HG03066 (cell line): Measurements from ENCODE around the gene CLCN4.

Experiments
- ATAC-seq: cut with Tn5 transposase; IDR thresholded peaks from one replicate; pipeline ENCODE4 v1.9.1; 2021; ENCODE audit warnings: low read depth; ENCODE audit not compliant: unreplicated experiment

CLCN4 gene

GRCh38 chrX:10128386-10128785 is 28.4 kb upstream of the CLCN4 start:
- no peak for ATAC-seq

- no peak for ATAC-seq
These were observed 27.5 kb upstream of the CLCN4 start for GRCh38 chrX:10129229-10129628.

GRCh38 chrX:10130354-10130753 is 26.4 kb upstream of the CLCN4 start:
- no peak for ATAC-seq

- no peak for ATAC-seq
These were observed 22.6 kb upstream of the CLCN4 start for GRCh38 chrX:10133980-10134676.

GRCh38 chrX:10134921-10135320 is 21.9 kb upstream of the CLCN4 start:
- ATAC-seq = no peak

- ATAC-seq = no peak
These were observed 21.0 kb upstream of the CLCN4 start for GRCh38 chrX:10135561-10136399.

- no peak for ATAC-seq
These were observed 18.0 kb upstream of the CLCN4 start for GRCh38 chrX:10138726-10139125.

- ATAC-seq = no peak
These were observed 16.5 kb upstream of the CLCN4 start for GRCh38 chrX:10140264-10140663.

GRCh38 chrX:10142041-10142599 is 14.7 kb upstream of the CLCN4 start:
- ATAC-seq = no peak

- ATAC-seq = no peak
These were observed 13.4 kb upstream of the CLCN4 start for GRCh38 chrX:10143071-10143983.

GRCh38 chrX:10146346-10146745 is 10.4 kb upstream of the CLCN4 start:
- ATAC-seq = no peak

GRCh38 chrX:10152086-10152485 is 4.7 kb upstream of the CLCN4 start:
- no peak for ATAC-seq

- ATAC-seq = no peak
These were observed 1.6 kb upstream of the CLCN4 start for GRCh38 chrX:10155137-10155536.

GRCh38 chrX:10157032-10157341 is 212 bp downstream of the CLCN4 start:
- ATAC-seq = no peak

GRCh38 chrX:10157543-10157942 is 768 bp downstream of the CLCN4 start:
- ATAC-seq = no peak

- ATAC-seq = no peak
These were observed 1.7 kb downstream of the CLCN4 start for GRCh38 chrX:10158279-10159144.

- no peak for ATAC-seq
These were observed 2.3 kb downstream of the CLCN4 start for GRCh38 chrX:10159145-10159468.

- ATAC-seq = no peak
These were observed 3.4 kb downstream of the CLCN4 start for GRCh38 chrX:10160211-10160610.

- no peak for ATAC-seq
These were observed 6.3 kb downstream of the CLCN4 start for GRCh38 chrX:10163031-10163430.

- no peak for ATAC-seq
These were observed 8.1 kb downstream of the CLCN4 start for GRCh38 chrX:10164879-10165278.
